ENCODE results near the gene HOXD13.

The HOXD13 gene

GRCh38 chr2:176106581-176107539, 14.3 kb downstream of the HOXD13 start, which contains the start of gene HOXD11:
Gene HOXD11, plus strand, starts transcription at chr2:176107280. Its CDS starts 76 bp downstream, at chr2:176107356.
- DNase-seq (ENCODE audit: low read depth): peak; percentile 54

GRCh38 chr2:176107731-176108181, 15.2 kb downstream of the HOXD13 start:
- no peak for DNase-seq (ENCODE audit: low read depth)

GRCh38 chr2:176109192-176109901, 16.8 kb downstream of the HOXD13 start:
- no peak for DNase-seq (ENCODE audit: low read depth)

GRCh38 chr2:176109946-176110345, 17.4 kb downstream of the HOXD13 start:
- no peak for DNase-seq (ENCODE audit: low read depth)

GRCh38 chr2:176110415-176111308, 18.1 kb downstream of the HOXD13 start:
- DNase-seq (ENCODE audit: low read depth): no peak

GRCh38 chr2:176111309-176111663, 18.8 kb downstream of the HOXD13 start:
- no peak for DNase-seq (ENCODE audit: low read depth)

GRCh38 chr2:176111846-176112374, 19.4 kb downstream of the HOXD13 start:
- DNase-seq (ENCODE audit: low read depth): no peak

- DNase-seq (ENCODE audit: low read depth): no peak
Measured at GRCh38 chr2:176112375-176113302, 20.1 kb downstream of the HOXD13 start.

- no peak for DNase-seq (ENCODE audit: low read depth)
Measured at GRCh38 chr2:176114120-176114929, 21.8 kb downstream of the HOXD13 start.

GRCh38 chr2:176114930-176115625, 22.6 kb downstream of the HOXD13 start:
- no peak for DNase-seq (ENCODE audit: low read depth)

- no peak for DNase-seq (ENCODE audit: low read depth)
Measured at GRCh38 chr2:176115883-176116813, 23.6 kb downstream of the HOXD13 start, which contains the start of gene HOXD10. Gene HOXD10, plus strand, starts transcription at chr2:176116778. Its CDS starts 56 bp downstream, at chr2:176116834.

GRCh38 chr2:176117162-176117822, 24.8 kb downstream of the HOXD13 start:
- no peak for DNase-seq (ENCODE audit: low read depth)

- no peak for DNase-seq (ENCODE audit: low read depth)
Measured at GRCh38 chr2:176117823-176118371, 25.4 kb downstream of the HOXD13 start.

- DNase-seq (ENCODE audit: low read depth): peak; percentile 10
Measured at GRCh38 chr2:176118601-176119339, 26.2 kb downstream of the HOXD13 start.

- DNase-seq (ENCODE audit: low read depth): no peak
Measured at GRCh38 chr2:176120364-176121189, 28.1 kb downstream of the HOXD13 start.

Measured in EH (cell line).